HG03520 (cell line): ENCODE measurements around the gene HNRNPAB.

Source experiments
- ATAC-seq: cut with Tn5 transposase; IDR thresholded peaks from one replicate; pipeline ENCODE4 v1.9.1; 2021; ENCODE audit warnings: mild to moderate bottlenecking, moderate library complexity; ENCODE audit not compliant: unreplicated experiment

The HNRNPAB gene

DNA sequence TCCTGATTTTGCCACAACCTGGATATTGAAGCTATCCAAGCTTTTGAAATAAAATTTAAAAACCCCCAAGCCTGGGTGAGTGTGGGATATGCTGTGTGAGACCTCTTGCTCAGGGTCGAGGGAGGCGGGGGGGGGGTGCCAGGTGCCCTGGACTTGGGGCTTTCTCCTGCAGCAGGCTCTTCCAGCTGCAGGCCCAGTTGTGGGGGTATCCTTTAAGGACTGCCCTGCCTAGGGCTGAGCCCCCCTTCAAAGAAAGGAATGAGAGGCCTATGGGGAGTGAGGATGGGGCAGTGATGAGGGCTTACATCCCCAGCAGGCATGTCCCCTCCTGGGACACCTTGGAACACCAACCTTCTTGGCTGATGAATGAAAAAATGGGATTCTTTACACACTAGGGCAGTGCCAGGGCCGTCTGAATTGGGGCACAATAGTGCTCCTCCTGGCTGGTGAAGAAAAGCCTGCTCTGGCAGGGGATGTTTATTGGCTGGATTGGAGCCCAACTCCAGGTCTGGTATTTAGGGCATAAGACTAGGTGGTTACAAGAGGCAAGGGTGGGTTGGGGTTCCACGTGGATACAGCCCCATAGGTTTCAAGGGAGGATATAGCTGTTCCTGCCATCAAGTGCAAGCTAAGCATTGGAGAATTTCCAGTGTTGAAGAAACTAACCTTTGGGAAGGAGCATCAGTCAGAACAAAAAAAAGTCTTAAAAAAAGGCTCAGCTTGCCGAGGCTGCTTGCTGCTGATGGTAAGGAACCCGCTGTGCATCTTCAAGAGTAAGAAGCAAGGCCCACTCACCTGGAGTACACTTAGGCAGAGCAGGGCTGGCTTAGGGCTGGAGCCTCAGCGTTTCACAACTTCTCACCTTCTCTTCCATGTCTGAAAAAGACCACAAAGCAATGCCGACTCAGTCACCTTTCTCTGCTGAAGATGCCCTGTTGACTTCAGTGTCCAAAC lies 7.0 kb downstream of the HNRNPAB start:
- no peak for ATAC-seq

DNA sequence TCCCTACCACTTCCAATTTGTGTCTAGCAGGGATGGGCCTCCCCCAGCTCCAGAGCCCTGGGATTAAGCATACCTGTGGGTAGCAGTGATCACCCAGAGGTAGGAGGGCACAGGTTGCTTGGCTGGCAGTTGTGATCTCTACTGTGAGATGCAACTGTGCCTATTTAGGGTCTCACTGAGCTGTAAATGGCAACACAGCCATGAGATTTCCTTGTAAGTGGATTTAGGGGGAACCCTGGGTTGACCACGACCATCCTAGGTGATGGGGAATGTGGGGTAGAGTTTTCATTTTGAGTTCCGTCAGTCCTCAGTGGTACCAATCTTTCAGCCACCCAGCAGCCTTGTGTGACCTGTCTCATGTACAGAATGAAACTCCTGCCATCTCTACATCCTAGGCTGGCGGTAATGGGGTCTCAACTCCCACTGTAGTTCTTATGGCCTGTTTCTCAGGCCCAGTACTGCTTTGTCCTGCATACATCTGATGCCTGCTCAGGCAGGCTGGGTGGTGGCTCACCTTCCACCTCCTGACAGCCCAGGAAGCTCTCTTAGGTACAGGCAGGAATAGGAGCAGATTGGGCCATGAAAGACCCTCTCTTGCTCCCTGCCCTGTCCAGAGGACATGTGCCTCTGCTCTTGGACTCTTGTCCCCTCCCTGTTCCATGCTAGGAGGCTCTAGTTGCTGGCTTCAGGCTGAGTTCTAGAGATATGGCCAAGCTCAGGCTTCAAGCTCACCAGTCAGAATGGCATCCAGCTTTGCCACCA lies 8.1 kb downstream of the HNRNPAB start:
- ATAC-seq: no peak

DNA sequence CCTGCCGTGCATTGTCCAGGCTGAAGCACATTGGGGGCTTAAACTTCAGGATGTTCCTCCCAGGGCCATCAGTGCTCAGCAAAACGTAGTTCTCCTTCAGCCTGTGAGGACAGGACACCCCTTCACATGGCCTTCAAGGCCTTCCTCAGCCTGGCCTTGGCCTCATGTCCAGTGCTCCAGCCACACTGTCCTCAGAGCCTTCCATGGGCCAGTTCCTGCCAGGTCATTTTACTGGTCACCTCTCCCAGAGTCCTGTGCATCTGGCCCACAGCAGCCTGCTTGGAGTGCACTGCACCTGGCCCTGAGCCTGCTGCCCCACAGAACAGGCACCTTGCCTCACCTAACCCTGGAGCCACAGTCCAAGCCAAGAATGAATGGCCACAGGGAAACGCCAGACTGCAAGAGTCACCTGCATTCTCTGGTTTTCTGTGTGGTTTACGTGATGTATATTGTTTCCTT lies 8.7 kb downstream of the HNRNPAB start:
- no peak for ATAC-seq

GRCh38 chr5:178213748-178214151 lies 9.4 kb downstream of the HNRNPAB start:
- no peak for ATAC-seq

DNA sequence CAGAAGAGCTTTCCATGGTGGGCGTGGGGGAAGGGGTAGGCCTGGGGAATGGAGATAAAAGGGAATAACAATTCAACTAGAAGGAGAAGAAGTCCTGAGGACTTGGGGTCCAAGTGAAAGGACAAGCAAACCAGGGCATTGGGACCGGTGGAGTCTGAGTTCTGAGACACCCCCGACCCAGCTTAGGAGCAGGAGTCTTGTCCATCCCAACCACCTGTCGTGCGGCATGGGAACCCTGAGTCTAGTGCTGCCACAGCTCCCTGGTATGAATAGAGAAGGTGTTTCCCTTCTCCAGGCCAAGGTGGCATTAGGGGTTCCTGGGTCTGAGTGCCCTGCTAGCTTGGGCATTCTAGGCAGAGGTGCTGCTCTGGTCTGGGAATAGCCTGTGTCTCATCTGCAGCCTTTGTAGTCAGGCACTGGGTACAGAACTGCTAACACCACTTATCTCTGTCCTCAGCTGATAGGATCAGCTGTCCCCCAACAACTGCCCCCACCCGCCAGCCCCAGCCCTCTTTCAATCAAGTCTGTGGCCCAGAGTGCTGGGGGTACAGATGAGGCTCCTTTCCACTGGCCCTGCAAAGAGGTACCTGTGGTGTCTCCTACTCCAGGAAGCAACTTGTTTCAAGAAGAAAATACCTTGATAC lies 9.9 kb downstream of the HNRNPAB start:
- ATAC-seq: no peak

DNA sequence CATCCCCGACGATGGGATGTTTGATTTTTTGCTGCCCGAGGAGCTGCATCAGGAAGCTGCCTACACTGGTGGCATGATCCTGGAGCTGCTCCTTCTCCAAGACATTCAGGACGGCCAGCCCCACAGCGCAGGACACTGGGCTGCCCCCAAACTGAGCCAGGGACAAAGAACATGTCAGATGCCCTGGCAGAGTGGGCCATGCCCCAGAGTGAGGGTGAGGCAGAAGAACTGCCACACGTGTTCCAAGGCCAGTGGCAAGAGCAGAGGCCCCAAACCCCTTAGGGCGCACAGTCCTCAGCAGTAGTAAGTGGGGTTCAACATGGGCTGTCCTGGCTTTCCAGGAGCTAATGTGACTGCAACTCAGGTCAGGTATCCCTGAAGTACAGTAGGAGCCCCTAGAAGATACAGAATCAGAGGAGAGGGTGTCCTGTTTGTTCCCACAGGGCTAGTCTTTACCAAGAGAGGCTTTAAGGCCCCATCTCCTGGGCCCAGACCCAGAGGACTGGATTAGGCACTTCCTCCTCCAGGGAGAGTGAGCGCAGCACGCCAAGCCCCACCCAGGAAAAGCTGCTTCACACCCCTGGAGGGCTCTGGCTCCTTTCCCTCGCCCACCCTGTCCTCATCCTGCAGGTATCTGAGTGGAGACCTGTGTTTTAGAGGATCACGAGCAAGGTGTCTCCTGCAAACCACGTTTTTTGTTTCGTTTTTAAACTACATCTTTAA lies 11.1 kb downstream of the HNRNPAB start:
- ATAC-seq: no peak

DNA sequence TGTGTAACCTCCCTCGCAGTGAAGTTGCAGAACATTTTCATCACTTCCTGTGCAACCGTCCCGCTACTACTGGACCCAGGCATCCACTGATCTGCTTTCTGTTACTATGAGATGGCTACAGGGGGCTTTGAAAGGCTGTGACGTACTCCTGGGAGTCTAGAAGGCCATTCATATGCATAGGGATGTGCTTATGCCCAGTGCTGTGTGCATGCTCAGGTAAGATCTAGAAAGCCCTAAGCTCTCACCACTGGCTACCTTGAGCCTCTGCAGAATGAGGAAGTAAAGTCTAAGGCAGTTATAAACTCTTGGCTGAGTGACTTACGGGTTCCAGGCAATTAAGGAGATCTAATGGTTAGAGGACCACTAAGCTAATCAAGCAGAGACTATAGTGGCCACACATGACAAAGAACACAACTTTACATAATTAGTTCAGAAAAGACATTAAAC lies 11.8 kb downstream of the HNRNPAB start:
- ATAC-seq: no peak

- no peak for ATAC-seq
Observed at GRCh38 chr5:178216779-178217178, 12.4 kb downstream of the HNRNPAB start.

DNA sequence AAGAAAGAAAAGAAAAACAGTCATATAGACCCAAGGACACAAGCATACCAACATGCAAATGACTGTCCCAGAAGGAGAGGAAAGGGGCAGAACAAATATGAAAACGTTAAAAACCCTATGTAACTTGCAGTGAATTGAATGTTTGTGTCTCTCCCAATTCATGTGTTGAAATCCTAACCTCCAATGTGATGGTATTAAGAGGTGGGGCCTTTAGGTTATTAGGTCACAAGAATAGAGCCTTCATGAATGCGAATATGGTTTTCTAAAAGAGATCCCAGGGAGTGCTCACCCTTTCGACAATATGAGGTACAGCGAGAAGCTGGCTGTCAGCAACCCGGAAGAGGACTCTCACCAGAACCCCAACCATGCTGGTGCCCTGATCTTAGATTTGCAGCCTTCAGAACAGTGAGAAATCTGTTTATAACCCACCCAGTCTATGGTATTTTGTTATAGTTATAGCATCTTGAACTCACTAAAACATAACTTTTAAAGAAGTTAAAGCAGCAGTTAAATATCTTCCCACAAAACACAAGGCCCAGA lies 14.0 kb downstream of the HNRNPAB start:
- no peak for ATAC-seq

- no peak for ATAC-seq
Observed at GRCh38 chr5:178218827-178219226, 14.5 kb downstream of the HNRNPAB start.

- ATAC-seq: no peak
Observed at GRCh38 chr5:178221282-178221681, 16.9 kb downstream of the HNRNPAB start.

- ATAC-seq: no peak
Observed at GRCh38 chr5:178221853-178222252, 17.5 kb downstream of the HNRNPAB start.

- ATAC-seq: no peak
Observed at GRCh38 chr5:178222292-178222691, 18.0 kb downstream of the HNRNPAB start.

DNA sequence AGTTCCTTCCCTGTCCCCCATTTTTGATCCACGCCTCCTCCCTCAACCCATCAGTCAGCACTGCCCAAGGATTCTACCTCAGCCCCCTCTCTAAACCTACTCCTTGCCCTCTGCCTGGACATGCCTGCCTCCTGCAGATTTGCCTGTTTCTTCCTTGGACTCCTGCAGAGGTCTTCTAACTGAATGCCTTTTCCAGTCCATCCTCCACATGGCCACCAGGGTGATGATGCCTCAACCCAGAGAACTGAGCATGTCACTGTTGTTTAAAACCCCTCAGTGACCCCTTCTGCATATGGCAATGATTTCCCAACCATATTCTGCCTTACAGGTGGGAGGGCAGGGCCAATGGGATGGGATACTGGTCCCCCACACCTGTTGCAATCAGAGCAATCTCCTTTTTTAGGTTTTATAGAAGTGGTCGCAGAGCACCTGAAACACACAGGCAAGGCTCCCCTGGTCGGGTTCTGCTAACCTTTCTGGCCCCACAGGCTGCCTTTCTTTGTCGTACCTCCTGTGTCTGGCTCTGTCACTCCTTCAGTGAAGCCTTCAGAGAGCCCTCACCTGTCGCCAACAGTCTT lies 19.0 kb downstream of the HNRNPAB start:
- ATAC-seq: no peak

DNA sequence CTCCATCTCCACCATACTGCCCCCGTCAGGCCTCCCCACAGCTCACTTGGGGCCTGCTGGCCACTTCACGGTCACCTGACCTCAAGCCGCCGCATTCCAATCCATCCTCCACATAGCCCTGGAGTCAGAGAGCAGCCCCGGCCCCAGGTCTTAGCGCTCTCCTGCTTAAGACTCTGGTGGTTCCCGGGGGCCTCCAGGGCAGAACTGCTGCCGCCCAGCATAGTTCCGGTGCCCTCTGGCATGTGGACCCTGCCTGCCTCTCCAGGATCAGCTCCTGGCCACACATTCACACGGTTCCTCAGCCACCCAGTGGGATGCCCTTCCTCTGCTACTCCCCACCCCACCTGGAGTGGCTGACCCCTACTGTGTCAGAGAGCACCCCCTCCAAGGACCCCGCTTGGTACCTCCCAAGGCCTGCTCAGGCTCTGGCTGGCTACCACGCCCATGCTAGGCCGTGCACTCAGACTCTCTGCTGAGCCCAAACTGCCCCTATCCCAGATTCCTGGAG lies 19.5 kb downstream of the HNRNPAB start:
- ATAC-seq: no peak

DNA sequence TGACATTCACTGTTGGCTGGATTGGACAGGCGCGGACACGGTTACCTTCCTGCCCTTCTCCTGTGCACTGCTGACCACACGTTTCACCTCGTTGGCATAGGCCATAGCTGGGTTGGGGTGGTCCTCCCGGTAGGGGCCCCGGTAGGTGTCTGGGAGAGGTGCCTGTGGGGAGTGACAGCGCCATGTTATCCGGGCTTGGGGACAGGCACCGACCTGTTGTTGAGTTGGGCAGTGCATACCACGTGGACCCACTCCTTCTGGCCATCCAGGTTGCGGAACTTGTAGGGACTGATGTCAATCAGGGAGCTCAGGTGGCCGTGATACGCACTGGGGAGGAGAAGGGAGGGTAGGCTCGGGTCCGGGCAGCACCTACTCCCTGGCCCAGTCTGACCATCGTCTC lies 20.1 kb downstream of the HNRNPAB start:
- ATAC-seq: no peak

DNA sequence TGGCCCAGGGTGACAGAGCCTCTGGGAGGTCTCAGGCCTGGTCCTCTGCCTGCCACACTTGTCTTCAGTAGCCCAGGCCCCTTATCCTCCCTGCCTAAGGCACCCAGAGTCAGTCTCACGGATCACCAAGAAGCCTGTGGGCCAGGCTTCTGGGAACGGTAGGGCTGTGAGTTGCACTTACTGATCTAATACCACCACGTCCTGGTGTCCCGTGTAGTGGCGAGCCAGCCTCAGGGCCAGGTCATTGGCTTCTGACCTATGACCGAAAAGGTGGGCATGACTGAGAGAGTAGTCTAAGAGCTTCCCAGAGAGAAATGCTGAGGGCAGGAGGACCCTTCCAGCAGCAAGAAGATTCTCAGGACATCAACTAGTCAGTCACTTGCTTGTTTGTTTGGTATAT lies 20.8 kb downstream of the HNRNPAB start:
- no peak for ATAC-seq

GRCh38 chr5:178227138-178227659 lies 22.9 kb downstream of the HNRNPAB start:
- ATAC-seq: no peak

- no peak for ATAC-seq
Observed at GRCh38 chr5:178227929-178228328, 23.6 kb downstream of the HNRNPAB start.

GRCh38 chr5:178228609-178229008 lies 24.3 kb downstream of the HNRNPAB start:
- no peak for ATAC-seq
